GM12875 (cell line): Measurements from ENCODE around the gene ARID1B.

ENCODE experiments used
- H3K4me3 ChIP-seq: one replicate; pipeline ENCODE4 v1.5.1; 2011; ENCODE audit warnings: low read depth, low read length, control low read depth
- CTCF ChIP-seq: IDR thresholded peaks from 2 replicates; pipeline ENCODE4 v1.5.1; 2011; ENCODE audit warnings: low read depth, mild to moderate bottlenecking, control low read depth, inconsistent platforms, low read length, moderate library complexity, borderline replicate concordance; ENCODE audit not compliant: insufficient read depth

The ARID1B gene

GRCh38 chr6:157092736-157093135 lies 315.6 kb downstream of the ARID1B start:
- no peak overlapping the region for H3K4me3 ChIP-seq
- no peak for TF ChIP-seq CTCF

DNA sequence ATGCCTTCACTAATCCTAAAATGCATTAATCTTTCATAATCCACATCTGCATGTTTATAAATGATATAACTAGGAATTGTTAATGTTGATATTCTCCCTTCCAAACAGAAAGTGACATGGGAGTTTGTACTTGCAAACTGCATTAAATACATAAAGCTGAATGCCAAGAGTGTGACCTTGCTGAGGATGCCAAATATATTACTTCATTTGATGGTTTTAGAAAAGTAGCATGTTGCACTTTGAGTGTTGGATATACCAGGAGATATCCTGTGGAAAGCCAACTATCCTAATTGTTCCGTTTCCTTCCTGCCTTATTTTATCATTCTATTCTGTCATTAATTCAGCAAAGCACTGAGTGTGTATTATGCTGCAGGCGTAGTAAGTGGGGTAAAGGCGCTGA lies 316.4 kb downstream of the ARID1B start:
- no peak overlapping the region for H3K4me3 ChIP-seq
- TF ChIP-seq CTCF: no peak

DNA sequence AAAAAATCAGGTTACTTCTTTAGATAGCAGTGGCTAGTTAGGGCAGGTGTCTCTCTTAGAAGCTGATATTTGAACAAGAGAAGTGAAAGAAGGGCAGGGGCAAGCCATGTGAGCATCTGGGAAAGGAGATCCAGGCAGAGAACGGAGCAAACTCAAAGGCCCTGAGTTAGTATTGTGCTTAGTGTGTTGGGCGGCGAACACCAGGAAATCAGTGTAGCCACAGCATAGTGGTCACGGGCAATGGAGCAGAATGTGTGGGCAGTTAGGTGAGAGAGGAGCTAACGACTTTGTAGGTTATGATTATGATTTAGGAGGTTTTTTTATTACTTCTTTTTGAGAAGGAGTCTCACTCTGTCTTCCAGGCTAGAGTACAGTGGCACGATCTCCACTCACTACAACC lies 316.9 kb downstream of the ARID1B start:
- no peak overlapping the region for H3K4me3 ChIP-seq
- no peak for TF ChIP-seq CTCF

GRCh38 chr6:157095084-157095483 lies 317.9 kb downstream of the ARID1B start:
- H3K4me3 ChIP-seq: no peak overlapping the region
- TF ChIP-seq CTCF: no peak

- TF ChIP-seq CTCF: no peak
- no peak overlapping the region for H3K4me3 ChIP-seq
These were observed 318.4 kb downstream of the ARID1B start for GRCh38 chr6:157095569-157095968.

GRCh38 chr6:157096105-157096504 lies 318.9 kb downstream of the ARID1B start:
- no peak overlapping the region for H3K4me3 ChIP-seq
- TF ChIP-seq CTCF: no peak

DNA sequence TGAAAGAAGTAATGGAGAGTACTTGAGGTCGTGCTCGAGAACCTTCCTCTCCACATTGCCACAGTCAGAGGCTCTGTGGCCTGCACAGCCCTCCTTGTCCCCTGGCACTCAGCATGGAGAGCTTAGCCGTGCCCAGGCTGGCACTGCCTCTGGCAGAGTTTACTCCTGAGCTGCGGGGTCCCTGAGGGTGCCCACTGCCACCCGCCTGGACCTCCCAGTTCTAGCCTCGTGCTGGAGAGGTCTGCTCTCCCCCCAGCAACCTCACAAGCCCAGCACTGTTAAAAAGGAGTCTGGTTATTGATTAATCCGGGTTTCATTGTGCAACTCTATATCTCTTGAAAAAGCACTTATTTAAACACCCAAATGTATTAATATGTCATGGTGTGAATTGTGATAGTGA lies 319.3 kb downstream of the ARID1B start:
- H3K4me3 ChIP-seq: no peak overlapping the region
- no peak for TF ChIP-seq CTCF
